NCI-H2196 treated with DMSO at 0.1 percent for 48 hours (cell line): ENCODE results near the gene ENTREP3.
"Not testable (repeated sequence)": the region's sequence is repeated elsewhere in the genome, so short reads cannot be mapped to it uniquely, and the experiment has no call there.

Experiments used
- DNase-seq: peaks from one replicate; lab custom pipeline; 2025; ENCODE audit not compliant: unreplicated experiment; lab: John Stamatoyannopoulos, UW

Gene ENTREP3

GRCh38 chr1:155253208-155253607, 2.1 kb downstream of the ENTREP3 start:
- no peak for DNase-seq

GRCh38 chr1:155251566-155251965, 3.7 kb downstream of the ENTREP3 start:
- DNase-seq, result no peak

DNA sequence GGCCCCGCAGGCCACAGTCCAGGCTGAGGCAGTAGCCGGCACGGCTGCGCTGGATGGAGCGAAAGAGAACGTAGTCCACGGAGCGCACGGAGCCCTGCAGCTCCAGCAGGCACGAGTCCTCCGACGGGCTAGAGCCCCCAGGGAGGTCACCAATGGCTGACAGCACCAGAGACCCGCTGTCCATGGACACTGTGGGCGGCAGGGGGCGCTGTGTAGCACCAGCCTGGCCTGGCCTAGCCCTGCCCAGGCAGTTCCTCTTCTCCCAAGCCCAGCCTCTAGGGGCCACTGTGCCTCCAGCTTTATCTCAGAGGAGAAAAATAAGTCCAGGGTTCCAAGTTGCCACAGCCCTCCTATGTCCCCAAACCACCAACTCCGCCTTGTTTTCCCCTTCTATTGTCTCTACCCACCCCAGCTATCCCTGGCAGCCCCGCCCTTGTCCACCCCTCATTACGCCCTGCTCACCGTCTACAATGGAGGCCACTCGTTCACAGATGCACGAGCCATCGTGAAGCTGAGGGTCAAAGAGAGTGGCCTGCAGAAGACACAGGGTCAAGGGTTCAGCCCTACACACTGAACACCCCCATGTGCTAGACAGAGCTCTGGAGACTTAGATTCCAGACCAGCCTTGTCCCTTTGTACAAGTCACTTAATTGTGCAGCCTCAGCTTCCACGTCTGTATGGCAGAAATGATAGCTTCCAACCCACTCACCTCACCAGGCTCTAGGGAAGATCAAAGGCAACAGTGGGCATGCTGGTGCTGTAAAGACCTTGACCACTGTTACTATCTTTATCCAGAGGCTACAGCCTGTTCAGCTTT, 4.4 kb downstream of the ENTREP3 start:
- peak; percentile 68 for DNase-seq

DNA sequence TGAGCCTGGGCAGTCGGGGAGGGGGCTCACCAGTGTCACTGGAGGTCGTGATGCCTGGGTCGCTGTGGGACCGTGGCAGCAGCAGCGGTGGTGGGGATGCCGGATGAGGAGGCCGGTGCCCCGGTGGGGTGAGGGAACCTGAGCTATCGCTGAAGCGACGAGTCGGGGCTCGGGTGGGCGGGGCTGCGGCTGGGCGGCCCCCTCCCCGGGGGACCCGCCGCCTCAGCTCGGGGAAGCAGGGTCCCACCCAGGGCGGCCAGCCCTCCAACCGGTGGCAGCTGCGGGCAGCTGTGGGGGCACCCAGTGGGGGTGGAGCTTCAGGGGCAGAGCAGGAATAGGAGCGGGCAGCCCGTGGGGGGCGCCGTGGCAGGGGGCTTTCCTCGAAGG, 5.0 kb downstream of the ENTREP3 start:
- DNase-seq, result no peak

DNA sequence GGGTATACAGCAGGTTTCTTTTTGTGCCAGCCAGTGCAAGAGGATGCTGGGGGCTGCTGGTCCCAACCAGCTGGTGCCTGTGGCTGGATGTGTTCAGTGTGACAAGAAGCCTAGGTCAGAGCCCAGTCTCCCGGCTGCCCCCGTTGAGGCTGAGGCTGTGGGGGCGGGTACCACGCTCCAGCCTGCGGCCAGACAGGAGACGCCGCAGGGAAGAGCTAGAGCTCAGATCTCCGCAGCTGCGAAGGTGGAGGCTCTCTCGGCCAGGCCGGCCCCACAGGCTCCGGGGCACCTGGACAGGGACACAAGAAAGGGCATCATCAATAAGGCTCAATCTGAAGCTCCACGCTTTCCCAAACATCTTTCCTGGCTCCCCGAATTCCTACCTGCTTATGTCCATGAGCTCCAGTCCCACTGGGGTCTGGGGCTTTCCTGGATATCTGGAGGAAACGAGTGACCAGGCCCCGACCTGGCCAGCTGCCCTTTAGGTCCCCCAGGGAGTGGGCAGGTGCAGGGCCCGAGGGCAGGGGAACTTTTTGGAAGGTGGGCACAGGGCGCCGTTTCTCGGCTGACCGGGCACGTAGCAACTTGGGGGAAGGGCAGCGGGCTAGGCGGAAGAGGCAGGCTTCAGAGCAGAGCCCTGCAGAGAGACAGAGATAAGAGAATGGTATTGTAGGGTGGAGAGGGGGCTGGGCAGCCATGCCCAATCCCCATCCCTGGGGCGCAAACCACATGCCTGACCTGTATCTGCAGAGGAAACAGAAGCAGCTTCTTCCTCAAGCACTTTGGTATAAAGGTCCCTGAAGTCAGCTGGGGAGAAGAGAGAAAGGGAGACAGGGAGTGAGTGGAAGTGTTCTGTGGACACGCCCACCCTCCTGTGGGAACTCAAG, 7.4 kb downstream of the ENTREP3 start:
- no peak for DNase-seq

- DNase-seq, result not testable (repeated sequence)
These were observed 8.5 kb downstream of the ENTREP3 start for GRCh38 chr1:155246796-155247195.

DNA sequence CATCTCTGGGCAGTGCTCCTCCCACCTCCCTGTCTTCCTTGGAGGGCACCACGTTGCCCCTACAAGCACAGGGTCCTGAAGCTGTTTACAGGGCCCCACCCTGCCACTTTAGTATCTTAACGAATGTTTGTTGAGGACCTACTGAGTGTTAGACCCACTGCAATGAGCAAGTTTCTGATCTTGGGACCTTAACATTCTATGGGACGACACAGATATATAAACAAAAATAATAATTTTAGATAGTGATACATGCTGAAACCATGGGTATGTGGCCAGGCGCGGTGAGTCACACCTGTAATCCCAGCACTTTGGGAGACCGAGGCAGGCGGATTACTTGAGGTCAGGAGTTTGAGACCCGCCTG, 10.1 kb downstream of the ENTREP3 start:
- DNase-seq, result no peak

DNA sequence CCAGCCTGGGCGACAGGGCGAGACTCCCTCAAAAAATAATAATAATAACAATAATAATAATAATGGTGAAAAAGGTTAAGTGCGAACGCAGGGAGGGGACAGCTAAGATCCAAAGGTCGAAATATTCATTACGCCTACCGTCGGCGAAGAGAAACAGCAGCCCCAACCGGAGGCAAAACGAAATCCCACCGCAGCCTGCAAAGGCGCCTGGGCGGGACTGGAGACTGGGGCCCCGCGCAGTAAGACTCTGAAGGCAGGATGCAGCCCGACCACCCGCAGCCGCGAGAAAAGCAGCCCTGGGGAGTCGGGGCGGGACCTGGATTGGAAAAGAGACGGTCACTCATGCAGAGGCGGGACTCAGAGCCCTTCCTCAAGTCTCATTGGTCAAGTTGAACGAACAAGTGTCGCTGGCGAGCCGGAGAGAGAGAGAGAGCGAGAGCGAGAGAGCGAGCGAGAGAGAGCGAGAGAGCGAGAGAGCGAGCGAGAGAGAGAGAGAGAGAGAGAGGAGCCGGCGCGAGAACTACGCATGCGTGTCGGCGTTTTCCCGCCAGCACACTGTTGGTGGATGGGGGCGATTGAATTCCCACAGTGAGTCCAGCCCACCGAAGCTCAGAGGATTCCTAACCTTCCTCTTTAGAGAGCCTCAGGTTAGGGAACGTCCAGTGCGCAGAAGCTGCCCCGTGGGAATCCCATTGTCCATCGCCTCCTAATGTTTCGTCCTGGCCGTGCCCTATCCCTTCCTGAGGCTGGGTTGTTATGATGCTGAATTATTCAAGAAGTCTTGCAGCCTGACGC, 10.7 kb downstream of the ENTREP3 start:
- DNase-seq, result peak; percentile 96

DNA sequence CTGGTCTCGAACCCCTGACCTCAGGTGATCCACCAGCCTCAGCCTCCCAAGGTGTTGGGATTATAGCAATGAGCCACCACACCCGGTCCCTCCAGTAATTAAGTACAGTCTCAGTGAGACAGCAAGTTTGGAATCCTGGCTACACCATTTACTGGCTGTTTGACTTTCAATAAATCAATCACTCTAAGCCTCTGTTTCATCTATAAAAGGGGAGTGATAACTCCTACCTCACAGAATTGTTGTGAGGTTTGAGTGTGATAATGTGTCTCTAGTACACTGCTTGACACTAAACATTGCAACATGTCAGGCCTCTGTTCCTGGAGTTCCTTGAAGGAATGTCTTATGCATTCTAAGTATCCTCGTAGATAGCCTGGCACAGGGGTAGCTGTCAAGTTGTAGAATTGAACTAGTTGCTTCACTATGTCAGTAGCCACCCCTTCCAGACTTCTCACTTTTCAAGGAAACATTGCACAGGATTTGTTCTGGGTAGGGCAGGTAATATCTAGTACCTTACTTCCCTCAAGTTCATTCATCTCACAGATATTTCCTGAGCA, 12.4 kb downstream of the ENTREP3 start:
- no peak for DNase-seq

- DNase-seq, result no peak
These were observed 13.4 kb downstream of the ENTREP3 start for GRCh38 chr1:155241841-155242264.

DNA sequence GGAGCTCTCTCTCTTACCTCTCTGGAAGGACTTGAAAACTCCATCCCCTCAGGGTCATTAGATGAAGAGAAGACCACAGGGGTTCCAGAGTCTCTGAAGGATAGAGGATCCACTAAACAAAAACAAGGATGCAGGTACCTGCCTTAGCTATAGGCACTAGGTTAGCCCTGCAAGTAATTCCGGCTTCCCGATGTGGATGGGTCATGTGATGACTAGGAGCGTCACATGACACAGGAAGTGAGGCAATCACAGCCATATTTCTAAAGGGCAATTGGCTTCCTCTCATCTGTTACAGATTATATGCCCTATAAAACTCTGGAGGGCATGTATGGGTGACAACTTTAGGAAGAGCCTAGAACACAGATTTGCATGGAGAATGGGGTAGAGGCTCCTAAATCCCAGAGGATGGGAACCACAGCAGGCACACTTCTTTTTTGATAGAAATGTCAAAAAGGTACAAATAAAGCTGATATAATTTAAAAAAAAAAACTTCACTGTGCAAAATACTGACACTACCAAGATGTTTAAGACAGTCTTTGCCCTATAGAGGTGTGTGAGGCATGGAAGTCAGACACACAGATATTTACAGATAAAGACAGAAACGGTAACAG, 14.1 kb downstream of the ENTREP3 start:
- peak; percentile 25 for DNase-seq

GRCh38 chr1:155236451-155236850, 18.8 kb downstream of the ENTREP3 start:
- DNase-seq, result no peak

DNA sequence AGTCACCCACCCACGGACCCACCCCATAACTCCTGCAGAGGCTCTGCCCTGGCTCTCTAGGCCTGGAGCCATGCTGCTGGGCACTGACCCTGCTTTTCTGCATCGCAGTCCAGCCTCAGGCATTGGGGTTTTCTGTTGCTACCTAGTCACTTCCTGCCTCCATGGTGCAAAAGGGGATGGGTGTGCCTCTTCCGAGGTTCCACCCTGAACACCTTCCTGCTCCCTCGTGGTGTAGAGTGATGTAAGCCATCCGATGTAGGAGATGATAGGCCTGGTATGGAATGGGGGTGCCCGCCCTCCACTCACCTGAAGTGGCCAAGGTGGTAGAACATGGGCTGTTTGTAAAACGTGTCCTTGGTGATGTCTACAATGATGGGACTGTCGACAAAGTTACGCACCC, 19.9 kb downstream of the ENTREP3 start:
- not testable (repeated sequence) for DNase-seq

DNA sequence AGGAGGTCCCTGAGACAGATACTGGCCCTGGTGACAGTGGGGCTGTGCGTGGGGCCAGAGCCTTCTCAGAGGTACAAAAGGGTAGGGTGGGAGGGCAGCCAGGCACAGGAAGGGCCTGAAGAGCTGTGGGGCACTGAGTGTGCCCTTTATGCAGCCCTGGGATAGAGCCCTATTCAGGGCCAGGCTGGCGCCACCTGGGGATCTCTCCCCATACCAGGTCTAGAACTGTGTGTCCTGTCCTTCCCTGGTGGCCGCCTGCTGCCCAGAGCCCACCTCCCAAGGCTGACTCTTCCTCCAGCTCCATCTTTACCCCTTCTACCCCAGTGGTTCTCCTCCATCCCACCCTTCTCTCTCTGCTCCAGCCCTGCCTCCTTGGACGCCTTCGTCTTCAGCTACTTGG, 21.8 kb downstream of the ENTREP3 start:
- not testable (repeated sequence) for DNase-seq

- DNase-seq, result not testable (repeated sequence)
These were observed 23.0 kb downstream of the ENTREP3 start for GRCh38 chr1:155232001-155232978.

GRCh38 chr1:155231302-155231701, 24.0 kb downstream of the ENTREP3 start:
- not testable (repeated sequence) for DNase-seq

DNA sequence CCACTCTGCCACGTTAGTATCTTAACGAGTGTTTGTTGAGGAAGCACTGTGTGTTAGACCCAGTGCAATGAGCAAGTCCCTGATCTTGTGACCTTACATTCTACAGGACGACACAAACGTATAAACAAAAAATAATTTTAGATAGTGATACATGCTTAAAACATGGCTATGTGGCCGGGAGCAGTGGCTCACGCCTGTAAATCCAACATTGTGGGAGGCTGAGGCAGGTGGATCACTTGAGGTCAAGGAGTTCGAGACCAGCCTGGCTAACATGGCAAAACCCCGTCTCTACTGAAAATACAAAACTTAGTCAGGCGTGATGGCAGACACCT, 27.2 kb downstream of the ENTREP3 start:
- no peak for DNase-seq

- peak; percentile 96 for DNase-seq
These were observed 27.8 kb downstream of the ENTREP3 start for GRCh38 chr1:155227261-155228095.

- peak; percentile 48 for DNase-seq
These were observed 28.4 kb downstream of the ENTREP3 start for GRCh38 chr1:155226910-155227260.
